Stimulated activated naive CD4-positive, alpha-beta T cell treated with Interleukin-2 at 50 U/mL for 16 hours (primary cell): ENCODE data around the gene PCMTD2.
"Not testable (repeated sequence)": the region's sequence is repeated elsewhere in the genome, so short reads cannot be mapped to it uniquely, and the experiment has no call there.

ENCODE experiments used
- DNase-seq: peaks from one replicate; lab custom pipeline; 2025; lab: John Stamatoyannopoulos, UW

The PCMTD2 gene

DNA sequence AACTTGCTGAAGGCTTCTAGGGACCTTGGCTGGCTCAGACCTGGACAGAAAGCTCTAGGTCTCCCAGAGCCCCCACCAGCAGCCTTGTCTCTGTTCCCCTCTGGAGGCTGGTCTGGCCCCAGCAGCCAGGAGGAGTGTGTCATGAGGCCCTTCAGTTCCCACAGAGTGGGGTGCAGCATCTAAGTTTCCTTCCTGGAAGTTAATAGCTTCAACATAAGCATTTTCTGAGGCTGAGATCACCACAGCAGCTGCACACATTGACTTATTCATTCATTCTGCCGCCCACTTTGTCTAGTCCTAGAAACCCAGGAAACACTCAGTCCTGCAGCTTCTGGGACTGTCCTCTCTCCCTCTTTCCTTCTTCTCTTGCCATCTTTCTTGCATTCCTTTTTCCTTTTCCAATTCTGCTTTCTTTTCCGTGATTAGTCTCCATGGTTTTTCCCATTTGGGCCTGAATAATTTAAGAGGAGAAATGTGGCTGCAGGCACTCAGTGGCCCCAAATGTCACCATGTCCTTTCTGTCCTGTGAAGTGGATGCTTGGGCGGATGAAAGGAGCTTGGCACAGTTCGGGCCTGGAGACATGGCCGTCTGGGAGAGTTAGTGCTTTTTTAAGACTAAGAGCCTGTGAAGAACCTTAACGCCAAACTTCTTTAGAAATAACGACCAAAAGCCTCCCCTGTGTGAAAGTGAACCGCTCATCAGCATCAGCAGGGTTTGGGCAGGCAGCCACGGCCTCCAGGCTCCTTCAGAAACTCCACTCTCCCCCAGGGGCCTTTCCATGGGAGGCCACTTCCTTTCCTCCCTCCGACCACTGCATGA lies 31.0 kb upstream of the PCMTD2 start:
- DNase-seq, result no peak

DNA sequence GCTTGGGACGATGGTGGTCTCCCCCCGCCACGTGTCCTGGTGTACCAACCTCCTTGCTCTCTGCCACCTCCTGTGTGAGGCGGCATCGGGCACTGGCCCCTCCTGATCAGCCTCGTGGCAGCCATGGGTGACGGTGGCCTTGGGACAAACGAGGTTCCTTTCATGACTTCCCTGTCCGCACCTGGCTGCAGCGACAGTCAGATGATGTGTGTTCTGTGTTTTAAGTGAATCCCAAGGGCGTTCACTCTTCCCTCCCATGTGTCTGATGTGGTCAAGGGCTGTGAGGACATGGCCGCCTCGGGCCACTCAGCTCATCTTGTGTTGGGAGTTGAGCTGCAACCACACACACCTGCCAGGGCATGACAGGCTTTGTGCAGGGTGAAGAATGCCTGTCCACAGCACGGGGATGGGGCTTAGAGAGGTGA lies 30.4 kb upstream of the PCMTD2 start:
- no peak for DNase-seq

DNA sequence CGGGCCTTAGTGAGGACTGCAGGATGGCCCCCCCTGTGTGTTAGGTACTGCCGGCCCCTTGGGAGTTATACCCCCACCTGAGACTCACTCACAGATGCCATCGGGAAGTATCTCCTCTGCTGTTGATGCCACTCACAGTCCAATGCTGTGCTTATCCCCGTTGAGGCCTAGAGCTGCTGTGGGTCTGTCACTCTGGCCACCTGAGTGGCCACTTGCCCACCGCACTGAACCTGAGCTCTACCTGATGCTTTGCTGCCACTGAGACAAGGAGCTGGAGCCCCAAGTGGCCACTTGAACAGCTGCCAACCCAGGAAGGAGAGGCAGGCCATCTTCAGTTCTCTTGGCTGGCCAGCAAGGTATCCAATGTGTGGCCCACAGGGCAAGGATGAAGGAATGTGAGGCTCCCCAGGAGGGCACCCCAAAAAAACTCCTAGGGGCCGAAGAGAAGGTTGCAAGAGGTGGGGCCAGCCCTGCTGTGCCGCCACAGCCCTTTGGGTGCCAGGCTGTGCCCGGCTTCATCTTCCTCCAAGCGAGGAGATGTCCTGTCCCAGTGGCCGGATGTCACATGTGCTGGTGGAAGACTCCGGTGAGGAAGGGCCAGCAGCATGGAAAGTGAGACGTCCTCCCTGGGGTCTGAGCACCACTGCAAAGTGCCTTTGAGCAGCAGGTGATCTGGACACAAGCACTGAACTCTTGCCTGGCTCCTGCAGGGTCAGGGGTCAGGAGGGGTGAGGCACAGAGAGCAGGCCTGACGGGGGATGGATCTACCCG lies 29.5 kb upstream of the PCMTD2 start:
- no peak for DNase-seq

DNA sequence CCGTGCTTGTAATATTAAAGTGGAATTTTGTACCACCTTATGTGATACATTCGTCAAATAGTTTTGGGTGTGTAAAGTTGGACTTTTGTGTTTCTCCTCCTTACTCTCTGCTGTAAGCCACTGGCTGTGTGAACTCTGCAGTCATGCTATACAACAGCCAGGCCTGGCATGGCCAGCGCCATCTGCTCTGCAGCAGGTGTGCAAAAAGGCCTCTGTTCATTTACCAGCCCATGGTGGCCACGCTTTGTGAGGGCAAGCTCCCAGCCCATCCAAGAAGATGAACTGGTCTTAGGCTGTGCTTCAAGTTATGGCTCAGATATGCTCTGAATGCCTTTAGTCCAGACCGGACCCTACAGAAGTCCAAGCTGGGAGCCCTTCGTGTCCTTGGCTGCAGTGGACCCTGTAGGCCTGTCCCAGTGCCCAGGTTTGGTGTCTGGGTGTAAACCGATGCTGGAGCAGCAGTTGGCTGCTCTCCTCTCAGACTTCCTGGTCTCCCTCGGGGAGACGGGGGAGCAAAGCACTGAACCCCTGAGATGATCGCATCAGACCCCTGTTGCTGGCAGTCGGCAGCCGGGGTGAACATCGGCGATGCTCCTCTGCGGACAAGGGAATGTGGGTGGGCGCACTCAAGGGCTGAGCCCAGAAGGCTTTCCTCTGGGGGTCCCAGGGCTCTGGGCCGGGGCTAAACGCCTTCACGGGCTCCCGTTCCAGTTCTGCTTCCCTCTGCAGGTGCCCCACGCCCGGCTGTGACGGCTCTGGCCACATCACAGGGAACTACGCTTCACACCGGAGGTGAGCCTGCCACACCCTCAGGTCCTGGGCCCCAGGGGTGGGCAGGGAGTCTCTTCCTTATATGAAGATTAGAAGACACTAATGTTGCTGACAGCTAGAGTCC lies 28.6 kb upstream of the PCMTD2 start:
- no peak for DNase-seq

- DNase-seq, result no peak
Observed at GRCh38 chr20:64228086-64228653, 27.4 kb upstream of the PCMTD2 start.

- no peak for DNase-seq
Observed at GRCh38 chr20:64228751-64229506, 26.6 kb upstream of the PCMTD2 start.

GRCh38 chr20:64229507-64230061 lies 26.0 kb upstream of the PCMTD2 start:
- DNase-seq, result no peak

- DNase-seq, result no peak
Observed at GRCh38 chr20:64230461-64231145, 24.9 kb upstream of the PCMTD2 start.

GRCh38 chr20:64231621-64232550 lies 23.7 kb upstream of the PCMTD2 start:
- DNase-seq, result no peak

DNA sequence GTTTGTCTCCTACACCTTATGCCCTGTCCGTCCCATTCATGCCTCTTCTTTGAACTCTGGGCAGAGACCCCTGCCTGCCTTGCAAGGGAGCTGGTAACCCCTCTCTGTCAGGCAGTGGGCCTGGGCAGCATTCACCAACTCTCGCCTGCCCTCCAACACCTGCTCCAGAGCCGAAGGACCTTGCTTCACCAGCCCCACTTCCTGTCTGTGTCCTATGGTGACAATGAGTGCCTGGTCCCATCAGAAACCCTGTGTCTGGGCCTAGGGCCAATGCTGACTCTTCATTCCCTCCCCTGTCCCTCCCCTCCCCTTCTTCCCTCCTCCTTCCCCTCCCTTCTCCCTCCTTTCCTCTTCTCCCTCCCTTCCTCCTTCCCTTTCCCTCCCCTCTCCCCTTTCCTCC lies 22.8 kb upstream of the PCMTD2 start:
- DNase-seq, result no peak

GRCh38 chr20:64233725-64234124 lies 21.8 kb upstream of the PCMTD2 start:
- DNase-seq, result no peak

DNA sequence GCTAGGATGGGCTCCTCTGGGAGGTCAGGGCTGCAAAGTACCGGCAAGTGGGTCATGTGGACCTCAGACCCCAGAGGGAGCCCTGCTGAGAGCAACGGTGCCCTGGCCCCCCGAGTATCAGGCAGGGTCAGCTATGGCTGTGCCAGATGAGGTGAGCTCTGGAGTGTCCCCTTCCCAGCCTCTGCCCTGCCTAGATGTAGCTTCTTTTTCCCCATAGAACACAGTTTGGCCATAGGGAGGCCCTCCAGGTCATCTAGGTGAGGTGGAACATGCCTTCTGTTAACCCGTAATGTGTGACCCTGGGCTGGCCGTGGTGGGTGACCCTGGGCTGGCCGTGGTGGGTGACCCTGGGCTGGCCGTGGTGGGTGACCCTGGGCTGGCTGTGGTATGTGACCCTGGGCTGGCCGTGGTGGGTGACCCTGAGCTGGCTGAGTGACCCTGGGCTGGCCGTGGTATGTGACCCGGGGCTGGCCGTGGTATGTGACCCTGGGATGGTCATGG lies 21.2 kb upstream of the PCMTD2 start:
- no peak for DNase-seq

DNA sequence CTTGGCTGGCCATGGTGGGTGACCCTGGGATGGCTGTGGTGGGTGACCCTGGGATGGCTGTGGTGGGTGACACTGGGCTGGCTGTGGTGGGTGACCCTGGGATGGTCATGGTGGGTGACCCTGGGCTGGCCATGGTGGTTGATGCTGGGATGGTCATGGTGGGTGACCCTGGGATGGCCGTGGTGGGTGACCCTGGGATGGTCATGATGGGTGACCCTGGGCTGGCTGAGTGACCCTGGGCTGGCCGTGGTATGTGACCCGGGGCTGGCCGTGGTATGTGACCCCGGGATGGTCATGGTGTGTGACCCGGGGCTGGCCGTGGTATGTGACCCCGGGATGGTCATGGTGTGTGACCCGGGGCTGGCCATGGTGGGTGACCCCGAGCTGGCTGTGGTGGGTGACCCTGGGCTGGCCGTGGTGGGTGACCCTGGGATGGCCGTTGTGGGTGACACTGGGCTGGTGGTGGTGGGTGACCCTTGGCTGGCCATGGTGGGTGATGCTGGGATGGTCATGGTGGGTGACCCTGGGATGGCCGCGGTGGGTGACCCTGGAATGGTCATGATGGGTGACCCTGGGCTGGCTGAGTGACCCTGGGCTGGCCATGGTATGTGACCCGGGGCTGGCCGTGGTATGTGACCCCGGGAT lies 20.5 kb upstream of the PCMTD2 start:
- DNase-seq, result not testable (repeated sequence)

GRCh38 chr20:64236137-64237088 lies 19.1 kb upstream of the PCMTD2 start:
- no peak for DNase-seq

DNA sequence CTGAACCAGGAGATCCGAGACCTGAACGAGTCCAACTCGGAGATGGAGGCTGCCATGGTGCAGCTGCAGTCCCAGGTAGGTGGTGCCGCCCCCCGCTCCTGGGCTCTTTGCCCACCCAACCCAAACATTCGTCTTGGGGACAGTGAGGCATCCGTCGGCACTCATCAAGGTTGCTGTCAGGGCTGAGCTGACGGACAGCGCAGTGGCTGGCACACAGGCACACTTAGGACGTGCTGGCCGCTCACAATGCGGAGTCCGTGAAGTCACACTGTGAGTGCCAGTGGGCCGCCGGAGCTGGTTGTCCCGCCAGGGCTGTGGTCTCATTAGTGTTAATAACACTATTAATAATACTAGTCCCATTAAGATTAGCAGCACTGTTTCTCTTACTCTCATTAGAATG lies 18.2 kb upstream of the PCMTD2 start:
- no peak for DNase-seq

DNA sequence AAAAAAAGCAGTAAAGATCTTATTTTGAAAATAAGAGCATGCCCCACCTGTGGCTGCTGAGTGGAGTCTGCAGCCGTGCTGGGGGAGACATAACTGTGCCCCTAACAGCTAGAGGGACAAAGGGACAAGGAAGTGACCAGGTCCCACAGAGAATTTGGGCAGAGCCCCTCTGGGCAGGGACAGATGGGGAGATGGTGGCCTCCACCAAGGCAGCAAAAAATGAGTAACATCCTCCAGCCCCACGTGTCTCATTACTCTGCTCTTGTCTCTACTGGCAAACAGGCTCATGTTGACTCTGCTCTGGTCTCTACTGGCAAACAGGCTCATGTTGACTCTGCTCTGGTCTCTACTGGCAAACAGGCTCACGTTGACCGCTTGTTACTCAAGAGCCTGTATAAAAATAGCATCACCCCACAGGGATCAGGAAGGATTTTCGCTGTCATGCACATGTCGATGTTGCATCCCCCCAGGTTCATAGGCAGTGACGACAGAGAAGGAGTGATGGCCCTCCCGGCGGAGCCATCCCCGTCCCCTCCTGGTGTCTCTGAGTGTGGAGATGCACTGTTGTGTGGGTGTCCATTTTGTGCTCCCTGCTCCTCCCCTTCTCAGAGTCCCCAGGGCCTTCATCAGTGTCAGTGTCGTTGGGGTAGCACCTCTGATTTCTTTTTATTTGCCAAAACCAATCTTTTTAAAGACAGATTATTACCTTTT lies 17.3 kb upstream of the PCMTD2 start:
- no peak for DNase-seq
